Measurements from ENCODE around the gene NRDC. TPM values are rescaled to one million over a fixed set of nuclear protein-coding genes. Genes with fewer than 3 reads are reported as not detected.

The NRDC gene
- total and polyA plus RNA-seq, 2 of the 8 experiments (the other 6 are each of a cell fraction or from before 2014, with no cell fraction given), result 70.2 to 182 TPM

GRCh38 chr1:51856745-51857144 is 21.8 kb downstream of the NRDC start (continued):
- TF ChIP-seq EZH2 (IDR thresholded peaks at IDR 0.05; ENCODE audit: low read depth, low read length, severe bottlenecking), result no peak
- no peak for TF ChIP-seq TEAD4 (IDR thresholded peaks at IDR 0.05; ENCODE audit: low read depth, low read length)
- TF ChIP-seq KDM4A (IDR thresholded peaks at IDR 0.05; ENCODE audit: low read depth, low read length, severe bottlenecking), result no peak
- TF ChIP-seq BCL11A (IDR thresholded peaks at IDR 0.05; ENCODE audit: low read depth in 2 of 2, low read length in 2 of 2), result no peak
- no peak for TF ChIP-seq ZNF274 (IDR thresholded peaks at IDR 0.05; ENCODE audit: borderline replicate concordance, extremely low read depth, low read length)
- no peak for TF ChIP-seq GTF2F1 (IDR thresholded peaks at IDR 0.05; ENCODE audit: borderline replicate concordance, low read depth, low read length)
- TF ChIP-seq SRF (IDR thresholded peaks at IDR 0.05; ENCODE audit: low read depth, low read length), result no peak
- no peak for TF ChIP-seq JUN (IDR thresholded peaks at IDR 0.05; ENCODE audit: low read depth, low read length)
- no peak for TF ChIP-seq TCF12 (IDR thresholded peaks at IDR 0.05; ENCODE audit: low read depth, low read length)

Measured in H1 (cell line).